H1 (cell line): ENCODE data around the gene VPS41. TPM values are rescaled to one million over a fixed set of nuclear protein-coding genes. Genes with fewer than 3 reads are reported as not detected.

Source experiments
- GABPA ChIP-seq: IDR thresholded peaks from 2 replicates; pipeline ENCODE4 v1.6.1; 2011; ENCODE audit warnings: mild to moderate bottlenecking, low read length, moderate library complexity, borderline replicate concordance; ENCODE audit not compliant: insufficient read depth
- KDM4A ChIP-seq: IDR thresholded peaks from one replicate; pipeline ENCODE4 v1.7.1; 2012; ENCODE audit warnings: low read depth, mild to moderate bottlenecking, moderate library complexity, low read length, inconsistent platforms; ENCODE audit not compliant: severe bottlenecking
- RAD21 ChIP-seq, 2 experiments: IDR thresholded peaks in 1 of 2; conservative IDR thresholded peaks in 1 of 2; 2 replicates each; pipeline ENCODE4 v1.6.1; 2011; ENCODE audit warnings: low read depth in 2 of 2, low read length in 2 of 2, improper control_type of control experiment in 1 of 2, inconsistent platforms in 1 of 2, mild to moderate bottlenecking in 1 of 2, moderate library complexity in 1 of 2
- RBBP5 ChIP-seq: IDR thresholded peaks from 2 replicates; pipeline ENCODE4 v1.7.1; 2012; ENCODE audit warnings: low read depth, mild to moderate bottlenecking, inconsistent platforms, low read length, moderate library complexity, borderline replicate concordance
- SIRT6 ChIP-seq: IDR thresholded peaks from one replicate; pipeline ENCODE4 v1.7.1; 2012; ENCODE audit warnings: low read length, inconsistent platforms
- TEAD4 ChIP-seq: IDR thresholded peaks from 2 replicates; pipeline ENCODE4 v1.6.1; 2012; ENCODE audit warnings: low read depth, low read length, inconsistent platforms, mixed read lengths
- polyA plus RNA-seq, 7 experiments: library from polyadenylated mRNA; depleted of rRNA in 3 of 7; stranded (reverse) in 5 of 7; unstranded in 2 of 7; fragments of >200 nt in 5 of 7; fragments of 200-250 nt in 2 of 7; gene quantifications; 1 replicate in 5 of 7; 2 replicates in 1 of 7; 4 replicates in 1 of 7; pipeline versions ENCODE4 v1.2.1 to v1.2.3, GENCODE V29; 2011 to 2013; ENCODE audit warnings: missing spikeins in 2 of 7, mixed read lengths in 2 of 7
- total RNA-seq: library from RNA; stranded (reverse); fragmentation: NEBNext Ultra II Directional; extraction: Animal tissue kit (Norgen Biotek cat#: 25700); gene quantifications from 2 replicates; pipeline ENCODE4 v1.2.1, GENCODE V29; 2021
- TF ChIP-seq, protein P1 (sequence below): fragments of 300-600 bp; sonication (generic); IDR thresholded peaks from 2 replicates; pipeline ENCODE4 v1.7.1; 2012; ENCODE audit warnings: low read length, moderate library complexity, mild to moderate bottlenecking, inconsistent platforms; ENCODE audit not compliant: insufficient replicate concordance
- TF ChIP-seq, protein P2 (sequence below), 3 experiments: IDR thresholded peaks; 1 replicate in 2 of 3; 2 replicates in 1 of 3; pipeline versions ENCODE4 v1.5.1 to v1.6.1; 2011; ENCODE audit warnings: low read length in 3 of 3, mild to moderate bottlenecking in 3 of 3, inconsistent platforms in 2 of 3, low read depth in 1 of 3, moderate library complexity in 1 of 3; ENCODE audit not compliant: insufficient read depth in 1 of 3; ENCODE audit errors: control extremely low read depth in 1 of 3

The VPS41 gene
- total and polyA plus RNA-seq, 2 of the 8 experiments (the other 6 are each of a cell fraction or from before 2014, with no cell fraction given), result 10.7 to 63.3 TPM

DNA sequence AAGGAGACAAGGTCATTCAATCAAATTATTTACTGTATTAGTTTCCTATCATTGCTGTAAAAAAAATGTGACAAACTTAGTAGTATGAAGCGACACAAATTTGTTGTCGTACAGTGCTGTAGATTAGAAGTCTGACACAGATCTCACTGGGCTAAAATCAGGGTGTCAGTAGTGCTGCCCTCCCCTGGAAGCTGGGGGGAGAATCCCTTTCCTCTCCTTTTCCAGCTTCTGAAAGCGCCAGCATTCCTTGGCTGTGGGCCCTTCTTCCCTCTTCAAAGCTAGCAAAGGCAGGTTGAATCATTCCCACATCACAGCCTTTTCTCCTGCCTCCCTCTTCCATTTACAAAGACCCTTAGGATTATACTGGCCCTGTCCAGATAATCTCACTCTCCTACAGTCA lies 28.0 kb downstream of the VPS41 start (continued):
- TF ChIP-seq, protein P1, sequence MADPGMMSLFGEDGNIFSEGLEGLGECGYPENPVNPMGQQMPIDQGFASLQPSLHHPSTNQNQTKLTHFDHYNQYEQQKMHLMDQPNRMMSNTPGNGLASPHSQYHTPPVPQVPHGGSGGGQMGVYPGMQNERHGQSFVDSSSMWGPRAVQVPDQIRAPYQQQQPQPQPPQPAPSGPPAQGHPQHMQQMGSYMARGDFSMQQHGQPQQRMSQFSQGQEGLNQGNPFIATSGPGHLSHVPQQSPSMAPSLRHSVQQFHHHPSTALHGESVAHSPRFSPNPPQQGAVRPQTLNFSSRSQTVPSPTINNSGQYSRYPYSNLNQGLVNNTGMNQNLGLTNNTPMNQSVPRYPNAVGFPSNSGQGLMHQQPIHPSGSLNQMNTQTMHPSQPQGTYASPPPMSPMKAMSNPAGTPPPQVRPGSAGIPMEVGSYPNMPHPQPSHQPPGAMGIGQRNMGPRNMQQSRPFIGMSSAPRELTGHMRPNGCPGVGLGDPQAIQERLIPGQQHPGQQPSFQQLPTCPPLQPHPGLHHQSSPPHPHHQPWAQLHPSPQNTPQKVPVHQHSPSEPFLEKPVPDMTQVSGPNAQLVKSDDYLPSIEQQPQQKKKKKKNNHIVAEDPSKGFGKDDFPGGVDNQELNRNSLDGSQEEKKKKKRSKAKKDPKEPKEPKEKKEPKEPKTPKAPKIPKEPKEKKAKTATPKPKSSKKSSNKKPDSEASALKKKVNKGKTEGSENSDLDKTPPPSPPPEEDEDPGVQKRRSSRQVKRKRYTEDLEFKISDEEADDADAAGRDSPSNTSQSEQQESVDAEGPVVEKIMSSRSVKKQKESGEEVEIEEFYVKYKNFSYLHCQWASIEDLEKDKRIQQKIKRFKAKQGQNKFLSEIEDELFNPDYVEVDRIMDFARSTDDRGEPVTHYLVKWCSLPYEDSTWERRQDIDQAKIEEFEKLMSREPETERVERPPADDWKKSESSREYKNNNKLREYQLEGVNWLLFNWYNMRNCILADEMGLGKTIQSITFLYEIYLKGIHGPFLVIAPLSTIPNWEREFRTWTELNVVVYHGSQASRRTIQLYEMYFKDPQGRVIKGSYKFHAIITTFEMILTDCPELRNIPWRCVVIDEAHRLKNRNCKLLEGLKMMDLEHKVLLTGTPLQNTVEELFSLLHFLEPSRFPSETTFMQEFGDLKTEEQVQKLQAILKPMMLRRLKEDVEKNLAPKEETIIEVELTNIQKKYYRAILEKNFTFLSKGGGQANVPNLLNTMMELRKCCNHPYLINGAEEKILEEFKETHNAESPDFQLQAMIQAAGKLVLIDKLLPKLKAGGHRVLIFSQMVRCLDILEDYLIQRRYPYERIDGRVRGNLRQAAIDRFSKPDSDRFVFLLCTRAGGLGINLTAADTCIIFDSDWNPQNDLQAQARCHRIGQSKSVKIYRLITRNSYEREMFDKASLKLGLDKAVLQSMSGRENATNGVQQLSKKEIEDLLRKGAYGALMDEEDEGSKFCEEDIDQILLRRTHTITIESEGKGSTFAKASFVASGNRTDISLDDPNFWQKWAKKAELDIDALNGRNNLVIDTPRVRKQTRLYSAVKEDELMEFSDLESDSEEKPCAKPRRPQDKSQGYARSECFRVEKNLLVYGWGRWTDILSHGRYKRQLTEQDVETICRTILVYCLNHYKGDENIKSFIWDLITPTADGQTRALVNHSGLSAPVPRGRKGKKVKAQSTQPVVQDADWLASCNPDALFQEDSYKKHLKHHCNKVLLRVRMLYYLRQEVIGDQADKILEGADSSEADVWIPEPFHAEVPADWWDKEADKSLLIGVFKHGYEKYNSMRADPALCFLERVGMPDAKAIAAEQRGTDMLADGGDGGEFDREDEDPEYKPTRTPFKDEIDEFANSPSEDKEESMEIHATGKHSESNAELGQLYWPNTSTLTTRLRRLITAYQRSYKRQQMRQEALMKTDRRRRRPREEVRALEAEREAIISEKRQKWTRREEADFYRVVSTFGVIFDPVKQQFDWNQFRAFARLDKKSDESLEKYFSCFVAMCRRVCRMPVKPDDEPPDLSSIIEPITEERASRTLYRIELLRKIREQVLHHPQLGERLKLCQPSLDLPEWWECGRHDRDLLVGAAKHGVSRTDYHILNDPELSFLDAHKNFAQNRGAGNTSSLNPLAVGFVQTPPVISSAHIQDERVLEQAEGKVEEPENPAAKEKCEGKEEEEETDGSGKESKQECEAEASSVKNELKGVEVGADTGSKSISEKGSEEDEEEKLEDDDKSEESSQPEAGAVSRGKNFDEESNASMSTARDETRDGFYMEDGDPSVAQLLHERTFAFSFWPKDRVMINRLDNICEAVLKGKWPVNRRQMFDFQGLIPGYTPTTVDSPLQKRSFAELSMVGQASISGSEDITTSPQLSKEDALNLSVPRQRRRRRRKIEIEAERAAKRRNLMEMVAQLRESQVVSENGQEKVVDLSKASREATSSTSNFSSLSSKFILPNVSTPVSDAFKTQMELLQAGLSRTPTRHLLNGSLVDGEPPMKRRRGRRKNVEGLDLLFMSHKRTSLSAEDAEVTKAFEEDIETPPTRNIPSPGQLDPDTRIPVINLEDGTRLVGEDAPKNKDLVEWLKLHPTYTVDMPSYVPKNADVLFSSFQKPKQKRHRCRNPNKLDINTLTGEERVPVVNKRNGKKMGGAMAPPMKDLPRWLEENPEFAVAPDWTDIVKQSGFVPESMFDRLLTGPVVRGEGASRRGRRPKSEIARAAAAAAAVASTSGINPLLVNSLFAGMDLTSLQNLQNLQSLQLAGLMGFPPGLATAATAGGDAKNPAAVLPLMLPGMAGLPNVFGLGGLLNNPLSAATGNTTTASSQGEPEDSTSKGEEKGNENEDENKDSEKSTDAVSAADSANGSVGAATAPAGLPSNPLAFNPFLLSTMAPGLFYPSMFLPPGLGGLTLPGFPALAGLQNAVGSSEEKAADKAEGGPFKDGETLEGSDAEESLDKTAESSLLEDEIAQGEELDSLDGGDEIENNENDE, result no peak
- TF ChIP-seq SIRT6, result no peak
- TF ChIP-seq GABPA, result no peak
- no peak for TF ChIP-seq KDM4A
- 0 out of 2 replicates have a peak, but pooled peaks have one; percentile 19 for TF ChIP-seq TEAD4
- no peak for TF ChIP-seq RBBP5
- TF ChIP-seq, protein P2, sequence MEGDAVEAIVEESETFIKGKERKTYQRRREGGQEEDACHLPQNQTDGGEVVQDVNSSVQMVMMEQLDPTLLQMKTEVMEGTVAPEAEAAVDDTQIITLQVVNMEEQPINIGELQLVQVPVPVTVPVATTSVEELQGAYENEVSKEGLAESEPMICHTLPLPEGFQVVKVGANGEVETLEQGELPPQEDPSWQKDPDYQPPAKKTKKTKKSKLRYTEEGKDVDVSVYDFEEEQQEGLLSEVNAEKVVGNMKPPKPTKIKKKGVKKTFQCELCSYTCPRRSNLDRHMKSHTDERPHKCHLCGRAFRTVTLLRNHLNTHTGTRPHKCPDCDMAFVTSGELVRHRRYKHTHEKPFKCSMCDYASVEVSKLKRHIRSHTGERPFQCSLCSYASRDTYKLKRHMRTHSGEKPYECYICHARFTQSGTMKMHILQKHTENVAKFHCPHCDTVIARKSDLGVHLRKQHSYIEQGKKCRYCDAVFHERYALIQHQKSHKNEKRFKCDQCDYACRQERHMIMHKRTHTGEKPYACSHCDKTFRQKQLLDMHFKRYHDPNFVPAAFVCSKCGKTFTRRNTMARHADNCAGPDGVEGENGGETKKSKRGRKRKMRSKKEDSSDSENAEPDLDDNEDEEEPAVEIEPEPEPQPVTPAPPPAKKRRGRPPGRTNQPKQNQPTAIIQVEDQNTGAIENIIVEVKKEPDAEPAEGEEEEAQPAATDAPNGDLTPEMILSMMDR (IDR thresholded peaks at IDR 0.05; ENCODE audit: control extremely low read depth in 1 of 3, insufficient read depth in 1 of 3, low read depth in 1 of 3, low read length in 3 of 3), result peak; percentile 22 to 58 (median 25); a peak in 3 of 4 replicates
- peak; percentile 32 to 43; a peak in 3 of 4 replicates for TF ChIP-seq RAD21 (IDR thresholded peaks at IDR 0.05 in 1 of 2, conservative IDR thresholded peaks at IDR 0.05 in 1 of 2; ENCODE audit: low read depth in 2 of 2, low read length in 2 of 2)
